Small intestine (tissue), 7 donors: ENCODE results near the gene KIAA0513. TPM values are rescaled to one million over a fixed set of nuclear protein-coding genes. Genes with fewer than 3 reads are reported as not detected.
"Not testable (repeated sequence)": the region's sequence is repeated elsewhere in the genome, so short reads cannot be mapped to it uniquely, and the experiment has no call there.

Experiments
- DNase-seq, 2 donors: peaks; one replicate each; pipeline versions ENCODE4 v3.0.0 to v3.0.0-alpha.2; 2013
- FAIRE-seq: peaks from 2 replicates; lab custom pipeline; 2012; peaks lifted over from hg19 to GRCh38; lab: Jason Lieb, UNC
- H3K27ac ChIP-seq, 3 donors: one replicate each; pipeline ENCODE4 v1.5.1; 2013; ENCODE audit warnings: low read length in 2 of 3, mild to moderate bottlenecking in 2 of 3, control low read depth in 1 of 3, inconsistent platforms in 1 of 3, low read depth in 1 of 3, moderate library complexity in 1 of 3
- H3K27me3 ChIP-seq, 3 donors: one replicate each; pipeline ENCODE4 v1.6.1; 2013; ENCODE audit warnings: low read length in 3 of 3, inconsistent platforms in 1 of 3; ENCODE audit not compliant: control insufficient read depth in 3 of 3, insufficient read depth in 3 of 3
- H3K36me3 ChIP-seq, 3 donors: one replicate each; pipeline ENCODE4 v1.6.1; 2013; ENCODE audit warnings: low read length in 3 of 3, inconsistent platforms in 1 of 3, low read depth in 1 of 3, mild to moderate bottlenecking in 1 of 3, moderate library complexity in 1 of 3; ENCODE audit not compliant: control insufficient read depth in 3 of 3, insufficient read depth in 2 of 3
- H3K4me1 ChIP-seq, 3 donors: one replicate each; pipeline ENCODE4 v1.6.1; 2013; ENCODE audit warnings: low read length in 2 of 3, inconsistent platforms in 1 of 3, low read depth in 1 of 3, mild to moderate bottlenecking in 1 of 3, moderate library complexity in 1 of 3; ENCODE audit not compliant: control insufficient read depth in 3 of 3, insufficient read depth in 2 of 3
- H3K4me3 ChIP-seq, 3 donors: one replicate each; pipeline ENCODE4 v1.5.1; 2013; ENCODE audit warnings: low read length in 3 of 3, control low read depth in 1 of 3, inconsistent platforms in 1 of 3, low read depth in 1 of 3, mild to moderate bottlenecking in 1 of 3, moderate library complexity in 1 of 3
- H3K9me3 ChIP-seq, 2 donors: one replicate each; pipeline ENCODE4 v1.6.1; 2013; ENCODE audit warnings: low read depth in 1 of 2, low read length in 1 of 2; ENCODE audit not compliant: control insufficient read depth in 2 of 2, insufficient read depth in 1 of 2
- WGBS, 3 donors: extraction: QIAGEN DNeasy Blood & Tissue Kit; methylation state at CpG; one replicate each; pipeline ENCODE4 v1.1.7; 2013; 5-methylcytosine and 5-hydroxymethylcytosine counted together
- polyA plus RNA-seq, 4 donors: library from polyadenylated mRNA; stranded (reverse) in 3 of 4; unstranded in 1 of 4; fragments of 200-250 nt in 3 of 4; fragments of 120-200 nt in 1 of 4; gene quantifications; one replicate each; pipeline versions ENCODE4 v1.2.1 to v1.2.3, GENCODE V29; 2013
- donor health status: healthy with polysubstance abuse.
- donor health status: control.
- donor health status: control.
- donor health status: Bipolar disorder and iron deficiency.
- donor health status: healthy.

The KIAA0513 gene
- polyA plus RNA-seq, 4 donors, result 2.9 to 8.1 (median 5.1) TPM

DNA sequence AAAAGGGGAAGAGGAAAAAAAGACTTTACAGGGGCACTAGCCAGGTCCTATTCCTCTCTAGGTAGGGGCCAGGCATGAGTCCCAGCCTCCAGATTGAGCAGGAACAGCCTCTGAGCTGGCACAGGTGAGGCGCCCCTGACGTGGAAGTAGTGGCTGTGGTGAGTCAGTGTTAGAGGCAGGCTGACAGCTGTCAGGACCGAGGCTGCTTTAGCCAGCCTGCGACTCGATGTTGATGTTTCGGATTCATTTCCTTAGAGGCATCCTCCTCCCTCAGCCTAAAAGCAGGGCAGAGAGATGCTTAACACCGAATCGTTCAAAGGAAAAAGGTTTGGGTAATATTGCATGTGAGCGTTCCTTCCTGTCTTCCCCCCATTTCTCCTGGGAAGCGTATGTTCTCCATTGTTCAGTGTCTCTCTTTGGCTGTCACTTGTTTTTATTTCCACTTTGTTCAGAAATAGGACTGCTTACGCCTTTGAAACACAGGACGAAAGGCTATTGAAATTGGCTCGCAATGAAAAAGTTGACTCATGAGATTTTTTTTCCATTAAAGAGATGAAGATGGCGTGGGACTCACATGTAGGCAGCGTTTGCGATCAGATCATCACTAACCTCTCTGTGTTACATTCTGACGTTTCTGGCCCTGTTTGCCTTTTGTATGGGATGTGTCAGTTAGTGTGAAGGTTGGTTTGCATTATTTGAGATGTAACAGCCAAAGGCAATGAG lies 1.3 kb downstream of the KIAA0513 start:
- H3K4me1 ChIP-seq, result peaks cover 0 to 15% (median 5%) of the 10 kb centered on the region in 3 donors
- FAIRE-seq (no peak), DNase-seq (peak; percentile 31 to 70)
- H3K9me3 ChIP-seq, result no peaks in the 10 kb centered on the region
- peaks cover 0 to 7% (median 2%) of the 10 kb centered on the region in 3 donors for H3K36me3 ChIP-seq
- peak overlapping the region in 2 of 3 donors; percentile 53 to 90 for H3K4me3 ChIP-seq
- H3K27me3 ChIP-seq, result peaks cover 0 to 14% (median 0%) of the 10 kb centered on the region in 3 donors
- H3K27ac ChIP-seq, result peak overlapping the region in 1 of 3 donors; percentile 53
- WGBS, 3 donors, result 28 to 38% (median 32%) methylated on average over 17 of the region's 17 CpGs

DNA sequence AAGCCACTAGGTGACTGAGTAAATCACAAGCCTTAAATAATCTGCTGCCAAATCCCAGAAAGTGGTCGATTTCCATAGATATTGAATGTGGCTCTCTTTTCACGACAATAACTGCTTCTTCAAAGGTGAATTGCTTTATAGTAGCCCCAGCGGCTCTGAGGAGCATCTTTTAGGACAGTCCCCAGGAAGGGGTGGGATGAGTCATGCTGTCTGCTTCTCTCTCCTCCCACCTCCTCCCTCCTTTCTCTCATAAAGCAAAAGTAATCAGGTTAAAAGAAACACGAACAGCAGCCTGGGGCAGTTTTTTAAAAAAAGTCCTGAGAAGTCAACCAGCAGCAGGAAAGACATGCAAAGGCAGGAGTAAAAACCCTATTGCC lies 1.8 kb downstream of the KIAA0513 start:
- FAIRE-seq (no peak), DNase-seq (no peak)
- WGBS, 3 donors, result 25 to 35% (median 28%) methylated on average over 4 of the region's 4 CpGs
- Histone ChIP-seq H3K4me3 (no peak overlapping the region), H3K9me3 (no peaks in the 10 kb centered on the region), H3K27ac (peak overlapping the region in 1 of 3 donors; percentile 53), H3K36me3 (peaks cover 0 to 7% (median 2%) of the 10 kb centered on the region in 3 donors), H3K4me1 (peaks cover 0 to 15% (median 5%) of the 10 kb centered on the region in 3 donors), H3K27me3 (peaks cover 0 to 14% (median 0%) of the 10 kb centered on the region in 3 donors)

DNA sequence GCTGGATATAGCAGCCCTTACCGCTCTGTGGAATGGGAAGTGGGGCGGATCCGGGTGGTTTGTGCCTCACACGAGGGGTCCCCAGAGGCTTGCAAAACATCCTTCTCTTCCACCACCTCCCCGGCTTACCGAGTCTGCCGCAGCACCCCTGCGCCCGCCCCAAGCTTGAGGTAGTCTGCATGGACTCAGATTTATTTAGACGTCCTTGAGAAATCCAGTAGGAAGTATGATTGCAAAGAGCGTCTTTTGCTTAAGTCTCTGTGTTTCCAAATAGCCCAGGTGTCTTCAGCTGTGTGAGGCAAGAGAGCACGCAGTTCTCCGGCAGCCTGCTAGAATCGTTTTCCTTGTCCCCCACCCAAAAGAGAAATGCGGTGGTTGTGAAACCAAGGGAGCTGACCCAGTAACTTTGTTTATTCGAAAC lies 2.4 kb downstream of the KIAA0513 start:
- peaks cover 0 to 7% (median 2%) of the 10 kb centered on the region in 3 donors for H3K36me3 ChIP-seq
- 64 to 87% (median 79%) methylated on average over 16 of the region's 16 CpGs for WGBS, 3 donors
- H3K4me1 ChIP-seq, result peaks cover 0 to 15% (median 5%) of the 10 kb centered on the region in 3 donors
- DNase-seq, result no peak
- peak overlapping the region in 1 of 3 donors; percentile 41 for H3K27ac ChIP-seq
- H3K27me3 ChIP-seq, result peaks cover 0 to 14% (median 0%) of the 10 kb centered on the region in 3 donors
- no peak overlapping the region for H3K4me3 ChIP-seq
- FAIRE-seq, result no peak
- H3K9me3 ChIP-seq, result no peaks in the 10 kb centered on the region

DNA sequence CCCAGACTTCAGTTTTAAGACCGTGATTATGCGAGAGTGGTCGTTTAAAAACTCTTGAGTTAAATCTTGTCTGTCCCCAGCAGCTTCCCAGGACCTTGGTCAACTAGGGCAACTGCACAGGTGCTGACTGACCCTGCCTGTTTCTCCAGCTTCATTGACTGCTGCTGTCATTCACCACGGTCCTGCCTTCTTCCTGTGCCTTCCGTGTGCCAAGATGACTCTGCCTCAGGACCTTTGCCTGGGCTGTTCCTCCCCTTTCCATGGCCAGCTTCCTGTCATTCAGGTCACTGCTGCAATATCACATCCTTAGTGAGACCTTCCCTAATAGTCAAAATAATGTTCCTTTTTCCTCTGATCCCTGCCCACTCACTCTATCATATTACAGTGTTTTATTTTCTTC lies 3.9 kb downstream of the KIAA0513 start:
- peaks cover 0 to 14% (median 0%) of the 10 kb centered on the region in 3 donors for H3K27me3 ChIP-seq
- no peak for FAIRE-seq
- DNase-seq, result no peak
- 61 to 78% (median 62%) methylated on average over 5 of the region's 5 CpGs for WGBS, 3 donors
- peaks cover 0 to 15% (median 1%) of the 10 kb centered on the region in 3 donors for H3K4me1 ChIP-seq
- no peak overlapping the region for H3K4me3 ChIP-seq
- no peak overlapping the region for H3K27ac ChIP-seq
- peaks cover 0 to 7% (median 2%) of the 10 kb centered on the region in 3 donors for H3K36me3 ChIP-seq
- no peaks in the 10 kb centered on the region for H3K9me3 ChIP-seq

DNA sequence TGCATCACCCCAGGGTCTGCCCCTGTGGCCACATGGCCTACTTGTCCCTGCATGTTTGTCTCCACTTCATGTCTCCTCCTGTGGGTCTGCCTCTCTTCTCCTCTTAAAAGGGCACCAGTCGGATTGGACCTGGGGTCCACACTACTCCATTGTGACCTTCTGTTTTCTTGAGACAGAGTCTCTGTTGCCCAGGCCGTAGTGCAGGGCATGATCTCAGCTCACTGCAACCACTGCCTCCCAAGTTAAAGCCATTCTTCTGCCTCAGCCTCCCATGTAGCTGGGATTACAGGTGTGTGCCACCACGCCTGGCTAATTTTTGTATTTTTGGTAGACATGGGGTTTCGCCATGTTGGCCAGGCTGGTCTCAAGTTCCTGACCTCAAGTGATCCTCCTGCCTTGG lies 4.6 kb downstream of the KIAA0513 start:
- H3K27me3 ChIP-seq, result peaks cover 0 to 14% (median 0%) of the 10 kb centered on the region in 3 donors
- WGBS, 3 donors, result 94 to 99% (median 95%) methylated on average over 4 of the region's 4 CpGs
- not testable (repeated sequence) for H3K27ac ChIP-seq, H3K4me3 ChIP-seq, H3K36me3 ChIP-seq, H3K9me3 ChIP-seq, FAIRE-seq, DNase-seq
- H3K4me1 ChIP-seq, result peaks cover 0 to 15% (median 0%) of the 10 kb centered on the region in 3 donors

DNA sequence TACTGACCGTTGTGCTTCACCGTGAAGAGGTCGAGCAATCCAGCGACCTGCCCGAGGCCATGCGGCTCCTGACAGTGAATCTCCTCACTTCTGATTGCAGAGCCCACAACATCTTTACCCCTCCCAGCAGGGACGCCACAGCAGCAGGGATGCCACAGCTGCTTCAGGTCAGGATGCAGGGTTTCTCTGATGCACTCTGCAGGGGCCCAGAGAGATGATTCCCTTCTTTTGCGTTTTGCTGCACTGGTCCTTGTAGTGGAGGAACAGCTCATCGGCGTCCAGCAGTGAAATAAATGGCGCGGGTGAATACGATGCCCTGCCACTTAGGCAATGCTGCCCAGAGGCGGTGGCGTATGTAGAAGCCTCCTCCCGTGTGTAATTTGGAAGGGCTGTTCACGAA lies 5.6 kb downstream of the KIAA0513 start:
- DNase-seq, result no peak
- no peak overlapping the region for H3K27ac ChIP-seq
- H3K36me3 ChIP-seq, result peaks cover 0 to 11% (median 2%) of the 10 kb centered on the region in 3 donors
- no peak for FAIRE-seq
- H3K4me1 ChIP-seq, result peaks cover 0 to 13% (median 0%) of the 10 kb centered on the region in 3 donors
- H3K27me3 ChIP-seq, result peaks cover 0 to 11% (median 0%) of the 10 kb centered on the region in 3 donors
- no peaks in the 10 kb centered on the region for H3K9me3 ChIP-seq
- no peak overlapping the region for H3K4me3 ChIP-seq
- 91 to 95% (median 93%) methylated on average over 17 of the region's 17 CpGs for WGBS, 3 donors

DNA sequence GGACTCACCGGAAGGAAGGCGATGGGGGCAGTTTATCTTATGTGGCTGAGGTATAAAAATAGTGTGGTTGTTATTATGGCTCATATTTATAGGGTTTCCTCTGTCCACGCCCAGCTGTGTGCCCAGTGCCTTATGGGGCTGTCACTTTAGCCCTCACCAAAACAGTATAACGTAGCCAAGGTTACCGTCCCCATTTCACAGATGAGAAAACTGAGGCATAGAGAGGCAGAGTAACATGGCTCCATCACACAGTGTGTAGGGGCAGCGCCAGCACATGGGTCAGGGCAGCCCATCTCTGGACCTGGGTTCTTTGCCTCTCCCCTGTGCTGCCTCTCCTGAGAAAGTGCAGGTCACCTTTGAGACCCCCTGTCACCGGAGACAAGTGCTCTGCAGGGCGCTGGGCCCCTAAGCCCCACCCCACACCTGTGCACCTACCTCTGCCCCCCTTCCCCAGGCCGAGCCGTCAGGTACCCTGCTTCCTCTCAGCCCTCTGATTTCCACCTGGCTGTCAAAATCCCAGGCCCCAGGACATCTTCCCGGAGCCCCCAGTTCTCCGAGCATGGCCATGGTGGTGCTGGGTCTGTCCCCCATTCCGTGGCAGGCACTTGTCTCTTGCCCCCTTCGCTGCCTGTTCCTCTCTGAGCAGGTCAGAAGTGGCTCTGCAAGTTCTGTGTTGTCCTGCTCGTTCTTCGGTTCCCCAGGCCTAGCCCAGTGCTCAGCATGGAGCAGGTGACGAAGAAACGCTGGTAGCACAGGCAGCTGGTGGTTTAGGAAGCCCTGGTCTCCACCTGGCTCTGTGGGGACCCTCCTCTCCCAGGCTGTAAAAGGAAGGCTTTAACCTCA lies 7.2 kb downstream of the KIAA0513 start:
- WGBS, 3 donors, result 86 to 89% (median 86%) methylated on average over 18 of the region's 18 CpGs
- Histone ChIP-seq H3K9me3 (no peaks in the 10 kb centered on the region), H3K36me3 (peaks cover 0 to 11% (median 2%) of the 10 kb centered on the region in 3 donors), H3K4me3 (no peak overlapping the region), H3K27me3 (no peaks in the 10 kb centered on the region), H3K4me1 (peaks cover 0 to 2% (median 0%) of the 10 kb centered on the region in 3 donors), H3K27ac (no peak overlapping the region)
- no peak for DNase-seq
- no peak for FAIRE-seq
